Subcutaneous abdominal adipose tissue (tissue), 5 donors: ENCODE measurements around the gene ANKRD33B.
"Not testable (repeated sequence)": the region's sequence is repeated elsewhere in the genome, so short reads cannot be mapped to it uniquely, and the experiment has no call there.

ENCODE experiments used
- H3K27ac ChIP-seq: one replicate; pipeline ENCODE4 v1.7.0; 2013; ENCODE audit warnings: low read depth, mild to moderate bottlenecking, inconsistent platforms, low read length, moderate library complexity
- H3K27me3 ChIP-seq, 5 donors: one replicate each; pipeline ENCODE4 v1.7.0; 2013; ENCODE audit warnings: low read length in 5 of 5, inconsistent platforms in 1 of 5; ENCODE audit not compliant: control insufficient read depth in 5 of 5, insufficient read depth in 4 of 5
- H3K36me3 ChIP-seq, 5 donors: one replicate each; pipeline ENCODE4 v1.7.0; 2013; ENCODE audit warnings: low read length in 5 of 5; ENCODE audit not compliant: control insufficient read depth in 5 of 5, insufficient read depth in 5 of 5
- H3K4me1 ChIP-seq, 5 donors: one replicate each; pipeline ENCODE4 v1.7.0; 2013; ENCODE audit warnings: low read length in 5 of 5, mild to moderate bottlenecking in 3 of 5, moderate library complexity in 1 of 5; ENCODE audit not compliant: control insufficient read depth in 5 of 5, insufficient read depth in 5 of 5
- H3K4me3 ChIP-seq, 5 donors: one replicate each; pipeline ENCODE4 v1.7.0; 2013; ENCODE audit warnings: low read length in 5 of 5, low read depth in 1 of 5
- H3K9ac ChIP-seq, 5 donors: one replicate each; pipeline ENCODE4 v1.7.0; 2013; ENCODE audit warnings: low read length in 5 of 5, mild to moderate bottlenecking in 4 of 5, moderate library complexity in 3 of 5
- H3K9me3 ChIP-seq, 5 donors: one replicate each; pipeline ENCODE4 v1.7.0; 2013; ENCODE audit warnings: low read length in 5 of 5; ENCODE audit not compliant: control insufficient read depth in 5 of 5
- donor health status: healthy.
- donor health status: healthy.
- donor health status: healthy.
- donor health status: healthy.
- donor health status: healthy.

The ANKRD33B gene

DNA sequence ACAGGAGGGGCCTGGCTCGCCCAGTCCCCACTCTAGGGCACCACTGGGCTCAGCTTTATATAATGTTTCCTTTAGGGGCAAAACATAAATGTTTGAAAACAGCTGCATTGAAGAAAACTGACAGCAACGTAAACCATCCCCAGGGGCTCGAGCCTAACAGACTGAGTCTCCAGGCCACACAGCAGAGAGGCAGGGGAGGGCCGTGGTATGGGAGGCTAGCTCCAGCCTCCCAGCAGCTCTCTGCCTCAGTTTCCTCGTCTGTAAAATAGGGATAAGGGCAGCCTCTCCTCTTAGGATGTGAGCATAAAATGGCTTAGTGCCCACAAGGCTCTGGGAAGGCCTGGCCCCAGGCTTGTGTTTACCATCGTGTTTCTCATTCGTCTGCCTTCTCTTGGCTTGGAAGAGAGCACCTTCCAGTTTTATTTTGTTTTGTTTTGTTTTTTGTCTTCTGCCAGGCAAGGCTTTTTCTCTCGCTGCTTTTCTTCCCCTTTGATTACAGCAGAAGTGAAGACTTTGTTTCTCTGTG is 2.7 kb downstream of the ANKRD33B start:
- H3K4me1 ChIP-seq, result peaks cover 4 to 58% (median 52%) of the 10 kb centered on the region in 5 donors
- H3K27me3 ChIP-seq, result peaks cover 0 to 20% (median 7%) of the 10 kb centered on the region in 5 donors
- H3K9me3 ChIP-seq, result no peaks in the 10 kb centered on the region
- H3K27ac ChIP-seq, result peak overlapping the region; percentile 26
- H3K9ac ChIP-seq, result peak overlapping the region in 2 of 5 donors; percentile 41 to 62
- peak overlapping the region in 4 of 5 donors; percentile 6 to 85 (median 55) for H3K4me3 ChIP-seq
- no peaks in the 10 kb centered on the region for H3K36me3 ChIP-seq

DNA sequence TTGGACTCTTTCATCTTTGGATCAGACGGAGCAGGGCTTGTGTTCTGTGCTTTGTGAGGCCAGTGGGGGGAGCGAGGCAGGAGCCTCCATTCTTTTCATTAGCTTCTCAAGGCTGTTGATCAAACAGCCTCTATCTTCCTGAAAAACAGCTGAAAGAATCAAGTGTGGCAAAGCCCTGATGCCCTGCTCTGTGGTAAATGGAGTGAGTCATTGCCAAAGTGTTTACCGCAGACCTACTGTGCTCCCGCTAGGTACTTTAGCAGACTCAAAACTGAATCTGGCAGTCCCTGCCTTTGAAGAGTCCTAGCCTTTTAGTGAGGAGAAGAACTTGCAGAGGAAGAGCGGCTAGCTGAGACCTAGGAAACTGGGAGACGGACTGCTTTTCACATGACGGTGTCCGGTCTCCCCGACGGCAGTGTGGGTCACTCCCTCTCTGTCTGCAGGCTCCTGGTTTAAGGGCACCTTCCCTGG is 3.3 kb downstream of the ANKRD33B start:
- H3K36me3 ChIP-seq, result no peaks in the 10 kb centered on the region
- no peak overlapping the region for H3K27ac ChIP-seq
- H3K27me3 ChIP-seq, result peaks cover 0 to 20% (median 7%) of the 10 kb centered on the region in 5 donors
- H3K9me3 ChIP-seq, result no peaks in the 10 kb centered on the region
- H3K4me1 ChIP-seq, result peaks cover 4 to 58% (median 52%) of the 10 kb centered on the region in 5 donors
- peak overlapping the region in 3 of 5 donors; percentile 5 to 85 (median 32) for H3K4me3 ChIP-seq
- H3K9ac ChIP-seq, result peak overlapping the region in 2 of 5 donors; percentile 41 to 62

DNA sequence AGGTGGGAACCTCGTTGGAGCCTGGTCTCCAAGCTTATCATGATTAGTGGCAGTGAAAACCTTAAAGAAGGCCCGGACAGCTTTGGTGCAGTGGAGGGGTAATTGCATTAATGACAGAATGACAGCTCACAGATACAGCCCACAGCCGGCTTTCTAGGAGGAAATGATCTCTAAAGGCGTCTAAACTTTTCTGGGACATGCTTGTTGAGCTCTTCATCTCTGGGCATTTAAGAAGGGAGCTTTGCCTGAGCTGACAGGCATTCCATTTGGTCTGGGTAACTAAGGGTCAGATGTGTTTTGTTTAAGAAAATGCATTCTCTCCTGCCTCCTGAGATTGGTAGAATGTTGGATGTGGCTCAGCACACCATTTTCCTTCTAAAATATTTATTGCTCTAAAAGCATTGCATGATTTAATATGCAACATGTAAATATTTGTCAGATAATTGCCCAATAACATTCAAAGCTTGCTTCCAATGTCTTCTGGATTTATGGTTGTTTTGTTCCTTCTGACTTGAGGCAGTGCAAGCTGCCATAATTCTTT is 4.0 kb downstream of the ANKRD33B start:
- peaks cover 4 to 56% (median 51%) of the 10 kb centered on the region in 5 donors for H3K4me1 ChIP-seq

DNA sequence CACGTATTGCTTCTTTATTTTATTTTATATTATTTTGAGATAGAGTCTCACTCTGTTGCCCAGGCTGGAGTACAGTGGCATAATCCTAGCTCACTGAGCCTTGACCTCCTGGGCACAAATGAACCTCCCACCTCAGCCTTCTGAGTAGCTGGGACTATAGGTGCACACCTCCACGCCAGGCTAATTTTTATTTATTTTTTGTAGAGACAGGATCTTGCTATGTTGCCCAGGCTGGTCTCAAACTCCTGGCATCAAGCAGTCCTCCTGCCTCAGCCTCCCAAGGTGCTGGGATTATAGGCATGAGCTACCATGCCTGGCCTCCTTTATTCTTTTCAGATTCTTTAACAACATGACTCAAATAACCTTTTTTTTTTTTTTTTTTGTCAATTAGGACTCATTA is 6.7 kb downstream of the ANKRD33B start:
- not testable (repeated sequence) for H3K9ac ChIP-seq, H3K9me3 ChIP-seq, H3K27me3 ChIP-seq, H3K27ac ChIP-seq, H3K36me3 ChIP-seq, H3K4me3 ChIP-seq
- peaks cover 4 to 36% (median 31%) of the 10 kb centered on the region in 5 donors for H3K4me1 ChIP-seq

More for the DNA sequence above, 4.0 kb downstream of the ANKRD33B start:
- Histone ChIP-seq H3K27ac (no peak overlapping the region), H3K4me3 (peak overlapping the region in 1 of 5 donors; percentile 5), H3K9me3 (no peaks in the 10 kb centered on the region), H3K36me3 (no peaks in the 10 kb centered on the region), H3K9ac (peak overlapping the region in 1 of 5 donors; percentile 13), H3K27me3 (peaks cover 0 to 18% (median 5%) of the 10 kb centered on the region in 5 donors)

DNA sequence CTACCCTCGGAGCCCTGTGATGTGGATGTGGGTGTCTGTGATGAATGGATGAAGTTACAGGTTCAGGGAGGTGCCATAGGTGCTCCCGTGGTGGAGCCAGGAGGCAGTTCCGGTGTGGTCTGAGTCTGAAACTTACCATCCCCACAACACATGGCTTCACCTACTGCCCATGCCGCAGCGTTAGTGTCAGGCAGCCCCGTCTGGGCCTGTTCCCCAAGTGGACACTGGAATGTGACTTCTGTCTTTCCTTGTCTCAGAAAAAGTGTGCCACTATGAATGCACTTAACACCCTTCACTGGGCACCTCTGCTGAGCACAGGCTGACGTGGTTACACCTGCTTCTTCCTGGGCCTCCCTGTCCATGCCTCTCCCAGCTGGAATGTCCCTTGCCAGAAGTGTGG is 8.6 kb downstream of the ANKRD33B start:
- Histone ChIP-seq H3K4me1 (peaks cover 2 to 23% (median 16%) of the 10 kb centered on the region in 5 donors), H3K27ac (no peak overlapping the region), H3K4me3 (no peak overlapping the region), H3K9ac (no peak overlapping the region), H3K36me3 (no peaks in the 10 kb centered on the region), H3K9me3 (no peaks in the 10 kb centered on the region), H3K27me3 (no peaks in the 10 kb centered on the region)

DNA sequence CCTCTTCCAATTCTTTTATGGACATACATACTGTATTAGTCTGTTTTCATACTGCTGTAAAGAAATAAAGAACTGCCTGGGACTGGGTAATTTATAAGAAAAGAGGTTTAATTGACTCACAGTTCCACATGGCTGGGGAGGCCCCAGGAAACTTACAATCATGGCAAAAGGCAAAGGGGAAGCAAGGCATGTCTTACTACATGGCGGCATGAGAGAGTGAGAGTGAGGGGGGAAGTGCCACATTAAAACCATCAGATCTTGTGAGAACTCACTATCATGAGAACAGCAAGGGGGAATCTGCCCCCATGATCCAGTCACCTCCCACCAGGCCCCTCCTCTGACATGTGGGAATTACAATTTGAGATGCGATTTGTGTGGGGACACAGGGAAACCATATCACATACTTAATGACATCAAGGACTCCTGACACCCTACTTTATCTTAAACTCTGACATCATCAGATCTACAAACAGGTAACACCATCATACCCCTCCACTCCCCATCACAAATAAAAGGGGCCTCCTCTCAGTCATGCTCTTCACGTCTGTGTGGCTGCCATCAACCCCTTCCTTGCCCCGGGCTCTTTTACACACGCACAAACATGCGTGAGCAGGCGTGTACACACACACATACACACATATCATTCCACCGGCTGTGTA is 9.7 kb downstream of the ANKRD33B start:
- Histone ChIP-seq H3K4me1 (peaks cover 2 to 20% (median 15%) of the 10 kb centered on the region in 5 donors), H3K9me3 (no peaks in the 10 kb centered on the region), H3K36me3 (no peaks in the 10 kb centered on the region), H3K27me3 (no peaks in the 10 kb centered on the region), H3K27ac (no peak overlapping the region), H3K9ac (no peak overlapping the region), H3K4me3 (no peak overlapping the region)

DNA sequence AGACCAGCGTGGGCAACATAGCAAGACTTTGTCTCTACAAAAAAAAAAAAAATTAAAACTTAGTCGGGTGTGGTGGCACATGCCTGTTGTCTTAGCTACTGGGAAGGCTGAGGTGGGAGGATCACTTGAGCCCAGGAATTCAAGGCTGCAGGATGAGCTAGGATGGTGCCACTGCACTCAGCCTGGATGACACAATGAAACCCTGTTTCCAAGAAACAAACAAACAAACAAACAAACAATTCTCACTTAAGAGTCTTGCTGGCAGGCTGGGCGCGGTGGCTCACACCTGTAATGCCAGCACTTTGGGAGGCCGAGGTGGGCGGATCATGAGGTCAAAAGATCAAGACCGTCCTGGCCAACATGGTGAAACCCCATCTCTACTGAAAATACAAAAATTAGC is 11.0 kb downstream of the ANKRD33B start:
- H3K4me1 ChIP-seq, result peaks cover 2 to 16% (median 14%) of the 10 kb centered on the region in 5 donors
- not testable (repeated sequence) for H3K27me3 ChIP-seq, H3K9me3 ChIP-seq, H3K36me3 ChIP-seq, H3K27ac ChIP-seq, H3K4me3 ChIP-seq, H3K9ac ChIP-seq

DNA sequence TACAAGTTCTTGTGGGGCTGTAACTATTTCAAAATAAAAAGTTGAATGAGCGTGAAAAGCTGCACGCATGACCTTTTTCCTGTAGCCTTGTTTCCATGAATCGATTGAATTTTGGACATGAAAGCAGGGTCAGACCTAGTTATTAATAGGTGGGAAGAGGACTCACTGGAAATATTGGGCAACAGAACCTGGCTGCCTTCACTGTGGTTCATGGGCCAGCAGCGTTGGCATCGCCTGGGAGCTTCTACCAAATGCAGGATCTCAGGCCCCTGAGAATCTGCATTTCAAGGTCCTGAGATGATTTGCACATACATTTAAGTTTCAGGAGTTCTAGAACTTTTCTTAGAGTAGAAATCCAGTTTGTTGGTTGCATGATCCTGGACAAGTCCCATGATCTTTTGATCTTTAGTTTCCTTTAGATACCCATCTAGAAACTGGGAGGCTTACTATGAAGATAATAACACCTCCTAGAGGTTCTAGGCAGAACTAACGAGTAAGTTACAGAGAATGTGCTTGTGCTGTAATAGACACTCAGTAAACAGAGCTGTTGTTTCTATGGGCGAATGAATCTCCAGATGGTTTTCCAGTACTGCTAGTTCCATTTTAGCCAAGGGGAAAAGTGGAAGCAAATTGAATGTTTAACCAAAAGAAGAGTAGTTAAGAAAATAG is 12.4 kb downstream of the ANKRD33B start:
- Histone ChIP-seq H3K4me3 (no peak overlapping the region), H3K27ac (no peak overlapping the region), H3K9ac (no peak overlapping the region), H3K9me3 (no peaks in the 10 kb centered on the region), H3K36me3 (no peaks in the 10 kb centered on the region), H3K4me1 (peaks cover 2 to 22% (median 15%) of the 10 kb centered on the region in 5 donors), H3K27me3 (no peaks in the 10 kb centered on the region)

DNA sequence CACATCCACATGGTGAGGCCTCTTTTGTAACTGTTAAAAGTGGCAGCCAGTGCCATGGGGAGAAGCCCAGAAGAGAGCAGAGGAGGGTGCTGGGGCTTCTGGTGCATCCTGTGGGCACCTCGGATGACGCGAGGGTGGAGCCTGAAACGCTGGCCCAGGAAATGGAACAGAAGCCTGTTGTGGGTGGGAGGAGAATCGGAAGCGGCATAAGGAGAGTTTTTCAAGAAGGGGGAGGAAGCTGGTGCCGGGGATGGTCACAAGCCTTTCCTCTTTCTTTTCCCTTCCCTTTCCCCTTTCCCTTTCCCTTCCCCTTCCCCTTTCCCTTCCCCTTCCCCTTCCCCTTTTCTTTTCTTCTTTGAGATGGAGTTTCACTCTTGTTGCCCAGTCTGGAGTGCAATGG is 12.9 kb downstream of the ANKRD33B start:
- peaks cover 2 to 27% (median 18%) of the 10 kb centered on the region in 5 donors for H3K4me1 ChIP-seq
- no peak overlapping the region for H3K9ac ChIP-seq
- no peaks in the 10 kb centered on the region for H3K27me3 ChIP-seq
- no peak overlapping the region for H3K27ac ChIP-seq
- H3K9me3 ChIP-seq, result no peaks in the 10 kb centered on the region
- H3K4me3 ChIP-seq, result no peak overlapping the region
- H3K36me3 ChIP-seq, result no peaks in the 10 kb centered on the region
